Measurements from ENCODE around the gene PNCK.

PNCK gene

DNA sequence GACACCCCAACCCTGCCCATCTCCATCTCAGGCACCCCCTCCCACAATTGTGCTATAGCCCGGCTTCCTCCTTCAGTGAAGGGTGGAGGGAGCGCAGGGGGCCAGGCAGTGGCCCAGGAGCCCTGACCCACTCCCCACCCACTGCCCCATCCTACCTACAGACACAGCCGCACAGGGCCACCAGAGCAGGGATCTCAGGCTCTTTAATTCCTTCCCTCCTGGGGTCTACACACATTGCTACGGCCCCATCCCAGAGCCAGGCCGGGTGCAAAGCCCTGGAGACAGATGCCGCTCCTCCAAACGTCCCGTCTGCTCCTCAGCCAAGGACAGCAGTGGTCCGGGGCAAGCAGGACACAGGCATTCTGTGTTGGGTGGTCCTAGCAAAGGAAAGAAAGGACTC, 39.4 kb downstream of the PNCK start:
- FAIRE-seq, result no peak
- no peak for DNase-seq (ENCODE audit: extremely low spot score, insufficient read length, low read depth)

DNA sequence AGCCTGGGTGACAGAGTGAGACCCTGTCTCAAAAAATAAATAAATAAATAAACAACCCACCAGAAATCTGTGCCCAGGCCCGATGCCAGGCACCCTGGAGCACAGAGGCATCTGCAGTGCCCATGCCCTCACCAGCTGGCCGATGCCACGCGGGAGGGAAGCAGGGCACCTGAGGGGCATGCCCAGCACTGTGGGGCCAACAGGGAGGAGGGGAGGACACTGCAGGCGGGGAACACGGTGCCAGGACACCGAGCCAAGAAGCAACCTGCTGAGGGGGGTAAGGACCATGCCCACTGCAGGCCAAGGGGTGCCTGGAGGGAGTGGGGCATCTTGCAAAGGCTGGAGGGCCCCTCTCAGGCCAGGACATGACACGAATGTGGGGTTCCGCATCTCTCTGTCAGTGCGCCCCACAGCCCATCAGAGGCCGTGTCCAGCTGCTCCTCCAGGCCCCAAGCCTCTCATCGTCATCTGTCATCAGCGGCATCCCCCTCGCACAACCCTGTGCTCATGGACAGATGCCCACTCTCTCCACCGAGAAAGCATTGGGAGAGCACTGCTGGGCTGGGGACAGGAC, 39.9 kb downstream of the PNCK start:
- FAIRE-seq (no peak), DNase-seq (ENCODE audit: extremely low spot score, insufficient read length, low read depth) (no peak)

DNA sequence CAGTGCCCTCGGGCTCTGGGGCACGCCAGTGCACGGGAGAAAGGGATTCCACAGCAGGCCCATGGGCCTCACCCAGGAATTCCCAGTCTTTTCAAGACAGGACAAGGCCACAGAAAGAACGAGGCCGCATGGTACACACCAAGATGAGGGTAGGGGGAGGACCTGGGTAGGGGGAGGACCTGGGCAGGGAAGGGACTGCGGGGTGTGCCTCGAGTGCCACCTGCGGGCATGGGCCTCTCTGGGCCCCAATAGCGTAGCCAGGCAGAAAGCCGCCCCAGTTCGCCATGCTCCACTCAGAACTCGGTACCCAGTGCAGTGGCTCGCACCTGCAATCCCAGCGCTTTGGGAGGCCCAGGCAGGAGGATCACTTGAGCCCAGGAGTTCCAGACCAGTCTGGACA, 40.6 kb downstream of the PNCK start:
- FAIRE-seq (no peak), DNase-seq (ENCODE audit: extremely low spot score, insufficient read length, low read depth) (no peak)

DNA sequence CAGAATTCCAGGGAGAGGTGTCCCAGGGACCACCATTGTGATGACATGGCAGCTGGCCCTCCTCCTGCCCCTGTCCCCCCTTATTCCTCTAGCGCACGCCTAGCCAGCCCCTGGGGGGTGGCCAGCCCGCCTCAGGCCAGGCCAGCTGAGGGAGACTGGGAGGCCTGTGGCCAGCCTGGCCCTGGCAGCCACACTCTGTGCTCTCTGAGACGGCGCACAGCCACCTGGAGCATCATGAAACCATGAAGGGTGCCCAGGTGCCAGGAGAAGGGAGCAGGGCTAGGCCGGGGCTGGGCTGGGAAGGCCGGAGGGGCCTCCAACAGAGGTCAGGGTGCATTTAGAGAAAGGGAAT, 41.0 kb downstream of the PNCK start:
- DNase-seq (ENCODE audit: extremely low spot score, insufficient read length, low read depth), result no peak
- FAIRE-seq, result no peak

DNA sequence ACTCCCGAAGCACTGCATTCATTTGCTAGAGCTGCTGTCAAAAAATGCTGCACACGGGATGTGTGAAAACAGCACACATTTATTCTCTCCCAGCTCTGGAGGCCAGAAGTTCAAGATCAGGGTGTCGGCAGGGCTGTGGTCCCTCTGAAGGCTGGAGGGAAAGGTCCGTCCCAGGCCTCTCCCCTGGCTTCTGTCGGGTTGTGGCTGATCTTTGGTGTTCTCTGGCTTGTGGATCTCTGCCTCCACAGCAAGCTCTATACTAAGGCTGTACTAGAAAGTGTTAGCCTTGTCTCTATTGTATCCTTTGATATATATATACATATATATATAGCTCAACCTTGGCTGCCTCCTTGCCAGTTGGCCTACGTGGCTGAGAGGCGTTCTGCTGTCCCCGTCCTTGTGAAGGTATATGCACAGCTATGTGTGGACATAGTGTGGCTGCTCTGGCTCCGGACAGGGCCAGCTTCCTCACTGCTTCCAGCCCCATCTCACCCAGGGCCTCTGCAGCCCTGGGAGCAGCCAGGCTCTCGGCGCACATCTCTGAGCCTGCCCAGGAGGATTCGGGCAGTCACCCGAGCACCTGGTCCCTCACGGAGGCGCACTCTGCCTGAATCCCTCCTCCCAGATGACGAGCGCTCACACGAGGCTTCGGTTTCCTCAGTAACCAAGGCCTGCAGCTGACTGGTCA, 41.6 kb downstream of the PNCK start:
- FAIRE-seq, result no peak
- no peak for DNase-seq (ENCODE audit: extremely low spot score, insufficient read length, low read depth)

DNA sequence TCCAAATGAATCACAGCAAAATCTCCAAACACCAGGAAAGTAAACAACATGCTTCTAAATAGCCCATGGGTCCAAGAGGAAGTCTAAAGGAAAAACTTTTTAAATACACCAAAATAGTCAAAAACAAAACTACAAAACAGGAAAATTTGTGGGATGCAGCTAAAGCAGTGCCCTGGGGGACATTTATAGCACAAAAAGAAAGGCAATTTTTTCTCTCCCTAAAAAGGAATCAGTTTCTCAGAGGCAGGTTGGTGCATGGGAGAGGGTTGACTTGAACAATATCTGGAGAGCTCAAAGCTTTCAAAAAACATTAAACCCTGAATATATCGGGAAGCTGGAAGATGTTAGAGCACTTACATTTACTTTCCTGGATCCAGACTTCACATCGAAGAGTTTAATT, 42.3 kb downstream of the PNCK start:
- DNase-seq (ENCODE audit: extremely low spot score, insufficient read length, low read depth) (no peak), FAIRE-seq (no peak)

DNA sequence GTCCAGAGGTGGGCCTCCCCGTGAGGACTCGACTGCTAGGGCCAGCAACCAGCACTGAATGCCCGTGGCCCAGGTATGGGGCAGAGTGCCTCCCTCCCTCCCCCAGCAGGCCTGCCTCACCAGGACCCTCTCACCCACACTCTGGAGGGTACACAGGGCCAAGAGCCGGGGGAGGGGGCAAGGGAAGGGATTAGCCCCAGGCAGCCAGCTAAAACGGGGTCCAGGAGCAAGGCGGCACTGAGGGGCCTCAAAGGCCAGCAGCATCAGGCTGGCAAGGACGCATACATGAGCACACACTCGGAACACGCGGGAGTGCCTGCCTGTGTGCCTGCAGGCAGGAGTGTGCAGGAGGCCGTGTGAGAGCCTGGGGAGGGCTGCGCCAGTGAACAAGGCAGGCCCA, 44.9 kb downstream of the PNCK start:
- no peak for FAIRE-seq
- DNase-seq (ENCODE audit: extremely low spot score, insufficient read length, low read depth), result no peak

DNA sequence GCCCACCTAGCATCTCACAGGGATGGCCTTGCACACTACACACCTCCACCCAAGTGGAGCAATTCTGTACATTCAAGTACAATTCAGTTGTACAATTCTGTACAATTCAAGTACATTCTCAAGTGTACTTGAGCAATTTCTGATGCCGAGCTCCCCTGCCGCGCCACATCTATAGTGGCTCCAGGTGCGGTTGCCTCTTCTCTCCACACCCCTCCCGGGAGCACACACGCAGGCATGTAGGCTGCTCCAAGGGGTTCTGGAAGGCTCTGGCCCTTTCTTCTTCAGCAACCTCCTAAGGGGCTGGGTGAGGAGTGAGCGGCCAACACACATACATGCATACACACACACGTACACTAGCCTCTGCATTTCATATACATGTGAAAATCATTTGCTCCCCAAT, 45.5 kb downstream of the PNCK start:
- DNase-seq (ENCODE audit: extremely low spot score, insufficient read length, low read depth) (no peak), FAIRE-seq (no peak)

DNA sequence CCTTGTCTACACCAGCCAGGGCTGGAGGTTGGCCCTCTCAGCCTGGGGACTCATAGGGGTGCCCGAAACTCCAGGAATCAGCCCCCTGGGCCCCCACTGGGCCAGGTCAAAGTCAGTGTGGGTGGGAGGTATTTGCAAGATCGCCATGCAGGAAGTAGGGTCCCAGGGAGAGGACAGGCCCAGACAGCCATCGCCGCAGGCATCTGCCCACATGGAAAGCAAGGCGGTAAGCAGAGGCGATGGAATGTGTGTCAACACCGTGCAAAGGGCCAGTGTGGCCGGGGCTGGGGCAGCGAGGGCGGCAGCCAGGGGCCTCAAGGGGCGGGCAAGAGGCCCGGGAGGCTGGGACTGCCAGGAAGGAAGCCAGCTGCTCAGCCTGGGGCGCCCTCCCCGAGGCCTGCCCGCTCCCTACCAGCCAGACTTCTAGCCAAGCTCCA, 45.9 kb downstream of the PNCK start:
- FAIRE-seq, result no peak
- DNase-seq (ENCODE audit: extremely low spot score, insufficient read length, low read depth), result no peak

DNA sequence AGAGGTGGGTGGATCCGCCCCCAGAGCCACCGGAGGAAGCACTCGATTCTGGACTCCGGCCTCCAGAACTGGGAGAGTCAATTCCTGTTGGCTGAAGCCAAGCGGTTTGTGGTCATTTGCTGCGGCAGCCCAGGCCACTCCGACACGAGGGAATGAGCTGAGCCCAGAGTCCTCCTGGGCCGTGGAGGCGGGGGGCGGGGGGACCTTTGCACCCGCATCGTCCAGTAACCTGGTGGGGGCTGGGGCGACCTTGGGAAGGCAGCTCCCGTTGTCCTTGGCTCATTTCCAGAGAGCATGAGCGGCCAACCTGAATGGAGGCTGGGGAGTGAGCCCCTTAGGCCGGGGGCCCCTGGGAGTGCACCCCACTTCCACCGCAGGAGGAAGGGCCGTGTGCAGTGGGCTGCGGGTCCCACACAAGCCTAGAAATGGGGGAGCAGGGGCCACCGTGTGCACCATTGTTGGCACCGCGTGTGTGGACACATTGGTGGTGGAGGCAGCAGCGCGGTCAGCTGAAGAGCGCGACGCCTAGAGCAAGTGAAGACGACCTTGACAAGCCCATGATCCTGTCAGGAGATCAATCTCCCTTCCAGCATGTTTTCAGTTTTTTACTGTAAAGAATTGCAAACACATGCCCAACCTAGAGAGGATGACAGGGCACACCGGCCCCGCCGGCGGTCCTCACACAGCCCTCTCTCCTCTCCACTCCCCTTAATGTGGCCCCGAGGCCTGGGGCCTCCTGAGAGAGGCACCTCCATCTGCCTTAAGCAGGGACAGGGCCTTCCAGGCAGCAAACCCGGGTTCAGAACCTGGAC, 46.5 kb downstream of the PNCK start:
- FAIRE-seq (no peak), DNase-seq (ENCODE audit: extremely low spot score, insufficient read length, low read depth) (no peak)

DNA sequence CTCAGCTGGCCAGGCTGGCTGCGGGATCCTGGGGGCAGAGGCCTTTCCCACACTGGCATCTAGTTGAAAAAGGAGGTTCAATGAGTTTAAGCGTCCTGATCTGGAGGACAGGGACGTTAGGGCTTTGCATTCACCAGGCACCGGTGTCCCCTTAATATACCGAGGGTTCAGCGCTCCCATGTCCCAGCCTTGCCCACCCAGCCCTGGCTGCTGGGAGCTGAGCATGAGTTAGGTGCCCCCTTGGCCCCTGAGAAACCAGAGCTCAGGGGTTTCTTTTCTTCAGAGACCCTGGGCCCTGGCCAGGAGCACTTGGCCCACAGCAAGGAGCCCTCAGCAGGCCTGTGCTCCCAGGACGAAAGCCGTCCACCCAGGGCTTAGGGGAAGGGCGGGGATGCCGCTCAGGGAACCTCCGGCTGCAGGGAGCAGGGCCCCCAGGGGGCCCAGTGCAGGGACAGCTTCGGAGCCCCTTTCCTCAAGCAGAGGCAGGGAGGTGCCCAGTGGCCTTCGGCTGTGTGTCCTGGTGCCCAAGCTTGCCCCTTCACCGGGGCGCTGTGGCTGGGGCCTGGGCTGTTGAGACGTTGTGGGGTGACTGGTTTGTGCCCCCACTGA, 47.5 kb downstream of the PNCK start:
- FAIRE-seq (no peak), DNase-seq (ENCODE audit: extremely low spot score, insufficient read length, low read depth) (no peak)

DNA sequence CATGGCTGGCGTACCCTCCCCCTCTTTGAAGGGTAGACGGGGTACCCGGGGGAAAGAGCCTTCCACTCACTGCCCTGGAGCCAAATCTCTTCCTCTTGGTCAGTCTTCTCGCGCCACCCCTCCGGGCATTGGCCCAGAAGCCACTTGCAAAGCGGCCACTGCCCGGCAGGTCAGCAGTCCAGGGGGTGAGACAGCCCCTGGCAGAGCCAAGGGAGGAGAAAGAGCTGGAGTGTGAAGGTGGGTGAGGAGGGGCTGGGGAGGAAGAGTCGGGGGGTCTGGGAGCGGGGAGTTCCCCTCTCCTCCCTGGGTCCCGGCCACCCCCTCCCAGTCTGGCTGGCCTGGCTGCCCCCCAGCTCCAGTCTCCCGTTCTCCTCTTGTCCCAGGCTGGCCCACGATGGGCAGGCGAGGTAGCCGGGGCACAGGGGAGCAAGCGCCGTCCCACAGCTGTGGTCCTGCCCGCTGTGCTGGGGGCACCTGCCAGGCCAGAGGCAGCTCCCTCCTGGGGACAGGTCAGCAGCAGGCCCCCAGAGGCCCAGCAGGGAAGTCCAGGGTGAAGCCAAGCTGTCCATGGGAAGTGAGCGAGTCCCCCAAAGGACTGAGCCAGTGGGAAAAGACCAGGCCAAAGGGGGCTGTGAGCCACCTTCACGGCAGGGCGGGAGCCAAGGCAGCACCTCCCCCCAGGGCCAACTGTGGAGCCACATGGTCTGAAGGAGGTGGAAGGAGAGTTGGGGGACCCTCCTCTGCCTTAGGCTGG, 48.2 kb downstream of the PNCK start:
- DNase-seq (ENCODE audit: extremely low spot score, insufficient read length, low read depth) (no peak), FAIRE-seq (no peak)

DNA sequence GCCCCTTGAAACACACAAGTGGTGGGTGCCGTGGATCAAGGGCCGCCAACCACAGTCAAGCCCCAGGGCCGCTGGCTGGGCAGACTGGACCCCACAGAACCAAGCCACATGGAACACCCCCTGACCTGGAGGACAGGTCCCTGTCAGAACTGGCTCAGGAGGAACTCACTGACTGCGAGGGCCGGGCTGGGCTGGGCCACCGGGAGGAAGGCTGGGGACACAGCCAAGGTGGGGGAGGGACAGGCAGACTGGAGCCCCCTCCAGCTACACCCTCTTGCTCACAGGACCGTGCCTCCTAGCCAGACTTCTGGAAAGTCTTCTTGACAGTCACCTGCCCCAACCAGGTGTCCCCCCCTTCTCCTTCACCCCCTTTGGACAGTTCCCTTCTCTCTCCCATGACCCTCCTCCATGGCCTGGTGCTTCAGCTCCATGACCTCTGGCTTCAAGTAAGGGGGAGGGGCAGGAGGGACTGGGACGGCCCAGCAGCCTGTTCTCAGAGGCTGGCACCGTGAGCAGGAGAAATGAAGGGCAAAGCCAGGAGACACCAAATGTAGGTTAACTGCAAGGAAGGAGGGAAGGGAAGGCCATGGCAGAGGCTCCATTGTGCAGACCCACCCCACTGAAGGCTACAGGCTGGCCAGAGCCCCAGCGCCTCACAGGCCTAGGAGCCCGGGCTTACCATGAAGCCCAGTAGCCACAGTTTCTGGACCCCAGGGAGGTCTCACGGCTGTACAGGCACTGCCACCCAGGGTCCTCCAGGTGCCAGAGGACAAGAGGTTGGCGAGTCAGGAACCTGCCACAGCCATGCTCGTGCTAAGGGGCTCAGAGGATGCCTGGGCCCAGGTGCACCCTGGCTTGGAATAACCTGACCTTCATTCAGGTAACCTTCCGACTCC, 49.2 kb downstream of the PNCK start:
- no peak for FAIRE-seq
- DNase-seq (ENCODE audit: extremely low spot score, insufficient read length, low read depth), result no peak

DNA sequence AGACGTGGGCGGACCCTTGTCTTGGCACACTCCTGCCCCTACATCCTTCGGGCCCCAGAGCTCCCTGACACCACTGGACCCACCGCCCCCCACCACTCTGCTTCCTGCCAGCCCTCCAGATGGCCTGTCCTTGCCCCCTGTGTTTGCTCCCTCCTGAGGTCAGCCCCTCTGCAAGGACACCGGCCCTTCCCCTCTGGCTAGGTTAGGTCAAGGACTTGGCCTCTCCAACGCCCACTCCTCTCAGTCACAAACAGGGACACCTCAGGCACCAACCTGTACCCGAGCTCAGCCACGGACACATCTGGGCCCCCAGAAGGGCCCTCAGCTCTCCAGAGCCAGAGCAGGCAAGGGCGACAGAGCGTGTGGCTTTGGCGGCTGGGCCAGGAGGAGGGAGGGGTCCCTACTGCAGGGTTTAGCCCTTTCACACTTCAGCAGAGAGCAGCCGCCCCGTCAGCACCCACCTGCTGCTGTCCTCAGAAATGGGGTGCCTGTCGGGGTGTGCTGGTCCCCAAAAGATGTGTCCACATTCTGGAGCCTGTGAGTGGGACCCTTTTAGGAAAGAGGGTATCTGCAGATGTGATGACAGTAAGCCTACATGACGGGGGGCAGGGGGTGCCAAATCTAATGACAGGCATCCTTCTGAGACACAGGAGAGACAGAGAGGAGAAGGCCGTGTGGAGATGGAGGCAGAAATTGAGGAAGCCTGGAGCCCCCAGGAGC, 50.1 kb downstream of the PNCK start:
- no peak for FAIRE-seq
- no peak for DNase-seq (ENCODE audit: extremely low spot score, insufficient read length, low read depth)

DNA sequence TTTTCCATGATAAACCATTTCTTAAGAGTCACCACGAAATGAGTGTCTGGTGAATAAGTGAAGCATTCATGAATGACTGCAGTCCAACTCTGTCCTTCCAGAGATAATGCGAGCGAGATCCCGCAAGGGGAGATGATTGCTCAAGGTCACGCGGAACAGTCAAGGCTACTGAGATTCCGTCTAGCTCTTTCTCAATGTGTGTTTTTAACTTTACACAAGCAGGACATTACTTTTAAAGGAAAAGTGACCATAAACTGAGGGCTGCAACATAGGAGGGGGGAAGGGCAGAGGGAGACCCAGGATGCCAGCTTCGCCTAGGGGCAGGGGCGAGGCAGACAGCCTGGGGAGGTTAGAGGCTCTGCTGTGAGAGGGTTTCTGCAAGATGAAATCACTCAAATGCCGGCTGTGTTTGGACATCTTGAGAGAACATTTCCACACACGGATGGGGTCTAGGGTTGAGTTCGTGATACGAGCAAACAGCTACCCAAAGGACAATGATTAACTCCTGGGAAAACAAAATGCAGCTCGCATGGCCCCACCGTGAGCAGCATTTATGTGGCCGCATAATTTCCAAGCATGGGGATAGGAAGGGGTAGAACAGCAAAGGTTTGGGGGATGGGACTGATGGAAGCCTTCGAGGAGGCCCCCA, 50.8 kb downstream of the PNCK start:
- DNase-seq (ENCODE audit: extremely low spot score, insufficient read length, low read depth), result no peak
- no peak for FAIRE-seq

DNA sequence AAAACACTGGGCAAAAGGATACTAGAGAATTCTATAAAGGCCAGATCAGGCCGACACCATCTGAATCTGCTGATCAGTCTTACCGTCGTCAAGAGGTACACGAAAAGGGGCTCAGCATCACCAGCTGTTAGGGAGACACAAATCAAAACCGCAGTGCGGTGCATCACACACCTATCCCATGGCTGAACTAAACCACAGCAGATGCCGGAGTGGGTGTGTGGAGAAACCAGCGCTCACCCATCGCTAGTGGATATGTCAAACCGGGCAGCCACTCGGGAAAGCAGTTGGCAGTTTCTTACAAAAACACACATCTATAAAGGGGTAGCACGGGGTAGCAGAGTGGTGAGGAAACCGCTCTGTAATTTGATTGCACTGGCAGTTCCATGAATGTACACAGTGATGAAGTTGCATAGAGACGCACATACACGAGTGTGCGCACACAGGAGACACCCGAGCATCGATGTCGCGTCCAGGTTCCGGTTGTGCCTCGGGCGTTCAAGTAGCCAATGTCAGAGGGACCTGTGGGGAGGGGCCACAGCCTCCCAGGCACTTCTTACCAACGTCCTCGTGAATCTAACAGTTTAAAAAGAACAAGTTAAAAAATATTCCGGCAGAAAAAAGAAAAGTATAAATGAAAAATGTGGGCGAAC, 51.5 kb downstream of the PNCK start:
- DNase-seq (ENCODE audit: extremely low spot score, insufficient read length, low read depth), result no peak
- FAIRE-seq, result no peak

DNA sequence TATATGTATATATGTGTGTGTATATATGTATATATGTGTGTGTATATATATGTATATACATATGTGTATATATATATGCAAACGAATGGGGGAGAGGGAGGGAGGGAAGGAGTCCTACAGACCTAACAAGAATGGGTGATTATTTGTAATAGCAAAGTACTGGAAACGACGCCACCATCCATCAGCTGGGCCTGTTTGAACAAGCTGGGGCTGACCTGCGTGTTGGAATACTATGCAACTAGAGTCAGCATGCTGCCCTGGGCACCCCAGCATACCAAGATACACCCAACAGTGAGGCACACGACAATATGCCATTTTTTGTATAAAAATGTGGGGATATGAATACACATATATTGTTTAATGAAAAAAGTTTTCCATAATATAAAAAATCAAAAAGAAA, 53.0 kb downstream of the PNCK start:
- no peak for FAIRE-seq
- no peak for DNase-seq (ENCODE audit: extremely low spot score, insufficient read length, low read depth)

Measured in GM18507 (cell line).